ENCODE results near the gene MAGEA4.

- TF ChIP-seq CTCF (IDR thresholded peaks at IDR 0.05; ENCODE audit: poor library complexity) (no peak), EZH2 (IDR thresholded peaks at IDR 0.05; ENCODE audit: borderline replicate concordance) (no peak), EZH2phosphoT487 (IDR thresholded peaks at IDR 0.05; ENCODE audit: low read depth, severe bottlenecking, unreplicated experiment) (no peak)
Observed at GRCh38 chrX:151880895-151881294, 31.8 kb upstream of the MAGEA4 start.
